Measurements from ENCODE around the gene PARVA. TPM values are rescaled to one million over a fixed set of nuclear protein-coding genes. Genes with fewer than 3 reads are reported as not detected.
"Not testable (repeated sequence)": the region's sequence is repeated elsewhere in the genome, so short reads cannot be mapped to it uniquely, and the experiment has no call there.

The PARVA gene, protein sequence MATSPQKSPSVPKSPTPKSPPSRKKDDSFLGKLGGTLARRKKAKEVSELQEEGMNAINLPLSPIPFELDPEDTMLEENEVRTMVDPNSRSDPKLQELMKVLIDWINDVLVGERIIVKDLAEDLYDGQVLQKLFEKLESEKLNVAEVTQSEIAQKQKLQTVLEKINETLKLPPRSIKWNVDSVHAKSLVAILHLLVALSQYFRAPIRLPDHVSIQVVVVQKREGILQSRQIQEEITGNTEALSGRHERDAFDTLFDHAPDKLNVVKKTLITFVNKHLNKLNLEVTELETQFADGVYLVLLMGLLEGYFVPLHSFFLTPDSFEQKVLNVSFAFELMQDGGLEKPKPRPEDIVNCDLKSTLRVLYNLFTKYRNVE
- 100 to 1,000 TPM in 1 of 5 donors, 10 to 100 TPM in 4; 84.7 to 105 (median 89.8) TPM for polyA plus RNA-seq (ENCODE audit: insufficient read depth in 1 of 5, insufficient read length in 5 of 5, low replicate concordance in 1 of 5)
- long read RNA-seq, donor 1, full-length matches to known transcripts, result 36 of 69 reads
- long read RNA-seq, donor 1, partial matches to known transcripts, result 27 of 69 reads
- long read RNA-seq, donor 1, other reads (novel, unspliced or antisense), result 6 of 69 reads
- long read RNA-seq, donor 2, full-length matches to known transcripts, result 17 of 28 reads
- long read RNA-seq, donor 2, partial matches to known transcripts, result 5 of 28 reads
- long read RNA-seq, donor 2, other reads (novel, unspliced or antisense), result 6 of 28 reads
- long read RNA-seq, donor 3, full-length matches to known transcripts, result 12 of 61 reads
- long read RNA-seq, donor 3, partial matches to known transcripts, result 44 of 61 reads
- long read RNA-seq, donor 3, other reads (novel, unspliced or antisense), result 5 of 61 reads
- long read RNA-seq, donor 4, full-length matches to known transcripts, result 11 of 21 reads
- long read RNA-seq, donor 4, partial matches to known transcripts, result 10 of 21 reads
- long read RNA-seq, donor 4, other reads (novel, unspliced or antisense), result 0 of 21 reads
- long read RNA-seq, donor 5, full-length matches to known transcripts, result 21 of 48 reads
- long read RNA-seq, donor 5, partial matches to known transcripts, result 22 of 48 reads
- long read RNA-seq, donor 5, other reads (novel, unspliced or antisense), result 5 of 48 reads
- long read RNA-seq, donor 6, full-length matches to known transcripts, result 32 of 76 reads
- long read RNA-seq, donor 6, partial matches to known transcripts, result 36 of 76 reads
- long read RNA-seq, donor 6, other reads (novel, unspliced or antisense), result 8 of 76 reads
- long read RNA-seq, donor 7, full-length matches to known transcripts, result 17 of 17 reads
- long read RNA-seq, donor 7, partial matches to known transcripts, result 0 of 17 reads
- long read RNA-seq, donor 7, other reads (novel, unspliced or antisense), result 0 of 17 reads
- long read RNA-seq, donor 8, full-length matches to known transcripts, result 12 of 12 reads
- long read RNA-seq, donor 8, partial matches to known transcripts, result 0 of 12 reads
- long read RNA-seq, donor 8, other reads (novel, unspliced or antisense), result 0 of 12 reads

DNA sequence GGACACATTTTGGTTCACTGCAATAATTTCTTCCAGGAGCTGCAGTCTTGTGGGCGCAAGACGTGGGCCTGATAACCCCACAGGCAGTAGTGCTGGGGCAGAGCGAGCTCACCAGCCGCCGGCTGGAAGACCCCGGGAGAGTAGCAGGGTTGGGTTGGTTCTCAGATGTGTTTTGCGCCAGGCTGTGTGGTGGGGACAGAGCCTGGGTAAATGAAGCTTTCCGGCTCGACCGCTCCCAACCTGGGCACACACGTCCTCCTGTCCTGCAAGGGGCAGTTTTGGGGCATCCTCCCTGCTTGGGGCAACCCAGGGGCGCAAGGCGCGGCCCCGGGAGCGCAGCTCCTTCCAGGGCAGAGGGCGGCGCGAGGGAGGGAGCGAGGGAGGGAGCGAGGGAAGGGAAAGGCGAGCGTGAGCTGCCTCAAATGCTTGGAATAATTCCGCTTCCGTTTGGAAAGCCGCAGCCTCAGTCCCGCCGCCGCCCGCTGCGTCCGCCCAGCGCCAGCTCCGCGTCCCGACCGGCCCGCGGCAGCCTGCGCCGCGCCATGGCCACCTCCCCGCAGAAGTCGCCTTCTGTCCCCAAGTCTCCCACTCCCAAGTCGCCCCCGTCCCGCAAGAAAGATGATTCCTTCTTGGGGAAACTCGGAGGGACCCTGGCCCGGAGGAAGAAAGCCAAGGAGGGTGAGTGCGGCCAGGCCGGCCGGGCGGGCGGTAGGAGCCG is at the start of gene PARVA:
TSS of gene PARVA (plus strand) at position 466 of the 718 bp plus-strand sequence. CDS start at position 543, 77 bp downstream.
- DNase-seq, result peak; percentile 80 to 84

DNA sequence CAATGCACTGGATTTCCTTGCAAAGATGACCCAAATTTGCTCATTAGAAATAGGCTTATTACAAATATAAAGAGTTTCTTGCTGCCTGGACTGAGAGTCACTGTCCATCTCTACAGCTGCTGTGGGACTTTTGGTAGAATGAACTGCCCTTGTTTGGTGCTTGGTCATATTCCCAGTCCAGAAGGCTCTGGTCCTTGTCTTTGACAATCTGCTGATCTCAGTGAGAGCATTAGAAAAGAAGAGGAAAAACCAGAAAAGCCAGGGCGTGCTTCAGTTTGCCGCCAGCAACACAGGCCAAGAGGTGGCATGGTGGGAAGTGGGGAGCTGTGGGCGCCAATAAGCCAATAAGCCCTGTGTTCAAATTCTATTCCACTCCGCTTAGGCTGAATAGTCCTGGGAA is 48.2 kb upstream of the PARVA start:
- no peak for DNase-seq

DNA sequence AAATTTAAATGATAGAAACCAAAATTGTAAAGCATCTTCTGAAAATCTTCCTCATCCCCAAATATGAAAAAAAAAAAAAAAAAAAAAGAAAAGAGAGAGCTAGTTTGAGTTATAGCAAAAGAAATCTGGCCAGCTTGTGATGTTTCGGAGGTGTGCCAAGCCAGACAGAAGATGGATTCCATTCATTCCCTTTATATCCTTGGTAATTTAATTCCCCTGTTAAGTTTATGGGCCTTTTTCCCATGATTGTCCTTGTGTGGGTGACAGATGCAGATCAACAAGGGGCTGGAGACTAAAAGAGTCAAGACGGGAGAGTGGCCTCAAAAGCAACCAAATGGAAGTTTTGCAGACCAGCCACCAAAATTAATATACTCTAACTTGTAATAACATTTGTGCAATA is 47.6 kb upstream of the PARVA start:
- no peak for DNase-seq

DNA sequence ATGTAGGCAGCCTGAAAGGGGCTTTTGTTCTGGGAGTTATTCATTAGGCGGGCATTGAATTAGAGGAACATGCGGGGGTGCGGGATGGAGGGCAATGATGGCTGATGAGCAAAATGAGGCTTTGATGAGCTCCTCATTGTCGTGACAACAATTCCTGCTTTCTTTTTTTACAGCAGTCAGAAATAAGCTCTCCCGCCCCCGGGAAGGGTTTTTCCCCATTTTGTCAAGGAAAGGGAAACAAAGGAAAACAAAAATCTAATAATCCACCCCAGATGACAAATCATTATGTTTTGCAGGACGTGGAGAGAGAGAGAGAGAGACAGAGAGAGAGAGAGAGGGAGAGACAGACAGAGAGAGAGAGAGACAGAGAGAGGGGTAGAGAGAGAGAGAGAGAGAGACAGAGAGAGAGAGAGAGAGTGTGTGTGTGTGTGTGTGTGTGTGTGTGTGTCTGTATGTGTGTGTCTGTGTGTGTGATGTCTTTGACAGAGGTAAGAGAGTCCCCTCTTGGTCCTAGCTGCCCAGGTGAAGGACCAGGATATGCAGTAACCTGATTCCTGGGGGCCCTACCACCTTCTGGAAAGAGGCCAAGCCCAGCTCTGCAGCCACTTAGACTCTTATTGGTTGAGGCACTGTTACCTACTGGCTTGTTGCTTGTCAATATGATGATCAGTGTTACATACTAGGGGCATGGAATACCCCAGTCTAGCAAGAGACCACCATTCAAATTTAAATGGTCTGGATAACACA is 46.7 kb upstream of the PARVA start:
- no peak for DNase-seq

DNA sequence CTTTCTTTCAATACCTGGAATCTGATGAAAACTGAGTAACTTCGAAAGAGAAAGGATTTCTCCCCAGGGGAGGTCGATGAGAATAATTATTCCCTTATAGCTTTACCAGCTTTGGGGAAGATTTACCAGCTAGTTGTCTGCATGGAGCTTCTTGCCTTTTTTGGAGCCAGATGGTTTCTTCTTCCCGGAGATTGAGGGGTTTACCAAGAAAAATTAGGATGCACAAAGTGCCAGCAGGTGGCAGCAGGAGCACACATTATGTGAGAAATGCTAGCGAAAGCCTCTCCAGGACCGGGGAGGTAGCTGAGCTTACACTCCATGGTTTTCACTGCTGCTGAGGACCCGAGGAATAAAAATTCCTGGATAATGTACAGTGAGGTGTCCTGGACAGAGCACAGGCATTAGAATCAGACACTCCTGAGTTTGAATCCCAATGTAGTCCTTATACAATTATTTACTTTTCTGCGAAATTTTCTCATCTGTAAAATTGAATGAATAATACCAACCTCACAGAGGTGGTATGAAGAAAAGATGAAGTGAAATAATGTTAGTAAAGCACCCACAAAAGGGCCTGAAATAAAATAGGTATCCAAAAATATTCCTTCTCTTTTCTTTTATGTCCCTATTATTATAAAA is 46.0 kb upstream of the PARVA start:
- peak; percentile 72 to 82 for DNase-seq

DNA sequence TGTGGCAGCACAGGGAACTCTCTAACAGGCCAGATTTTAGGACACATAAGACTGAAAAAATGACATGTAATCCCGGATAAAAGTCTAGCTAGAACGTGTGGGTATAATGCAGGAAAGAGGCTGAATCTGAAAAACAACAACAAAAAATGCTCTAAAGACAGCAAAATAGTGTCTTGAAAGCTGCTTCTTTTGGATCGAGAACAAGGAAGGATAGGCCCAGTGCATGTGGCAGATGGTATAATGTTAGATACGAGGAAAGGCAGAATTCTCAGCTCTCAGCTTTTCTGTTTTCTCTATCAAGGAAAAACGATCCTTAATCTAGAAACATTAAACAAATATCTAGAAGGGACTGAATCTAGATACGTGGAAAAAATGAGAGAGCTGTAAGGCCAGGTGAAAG is 33.8 kb upstream of the PARVA start:
- DNase-seq, result no peak

DNA sequence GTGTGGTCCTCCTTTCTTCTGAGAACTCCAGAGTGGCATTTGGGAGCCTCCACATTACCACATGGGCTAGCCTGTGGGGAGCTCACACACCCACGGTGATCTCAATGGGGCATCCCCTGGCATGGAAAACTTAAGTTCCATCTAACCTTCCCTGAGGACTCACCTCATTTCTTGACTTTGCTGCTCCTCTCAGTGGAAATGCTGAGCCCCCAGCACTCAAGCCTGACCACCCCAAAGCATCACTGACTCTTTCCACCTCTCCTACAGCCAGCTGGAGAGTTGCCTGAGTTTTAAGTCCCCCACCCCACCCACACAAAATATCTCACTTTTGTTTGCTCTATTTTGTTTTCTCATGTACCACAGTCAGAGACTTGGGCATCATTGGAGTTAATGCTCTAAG is 23.8 kb upstream of the PARVA start:
- DNase-seq, result no peak

DNA sequence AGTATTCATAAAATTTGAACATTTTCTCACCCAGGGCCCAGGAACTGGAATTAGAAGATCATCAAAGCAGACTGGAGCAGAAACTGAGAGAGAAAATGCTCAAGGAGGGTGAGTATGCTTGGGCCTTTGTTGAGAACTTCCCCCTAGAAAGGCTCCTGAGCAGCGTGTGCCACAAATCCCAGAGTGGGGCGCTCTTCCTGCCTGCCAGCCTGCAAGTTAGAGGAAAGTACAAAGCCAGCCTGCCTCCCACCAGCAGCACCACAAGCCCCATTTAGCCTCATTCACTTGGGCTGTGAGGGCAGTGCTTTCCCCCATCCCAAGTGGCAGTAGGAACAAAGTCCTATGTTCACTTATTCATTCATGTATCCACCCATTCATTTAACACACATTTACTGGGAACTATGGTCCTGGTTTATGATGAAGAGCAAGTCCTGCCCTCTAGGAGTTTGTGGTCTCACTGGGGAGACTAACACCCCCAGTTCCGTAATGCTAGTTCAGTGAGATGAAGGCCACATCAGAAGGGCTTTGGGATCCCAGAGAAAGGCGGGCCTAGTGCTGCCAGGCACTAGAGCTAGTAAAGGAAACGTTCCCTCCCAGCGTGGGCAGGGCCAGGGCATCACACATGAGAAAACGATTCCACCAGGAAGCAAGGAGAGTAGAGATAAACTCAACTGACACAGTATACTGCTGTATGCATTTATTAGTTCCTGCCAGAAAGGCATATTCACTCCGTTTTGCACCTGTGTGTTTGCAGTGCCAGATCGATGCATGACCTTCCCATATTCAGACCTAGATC is 22.4 kb upstream of the PARVA start:
- DNase-seq, result no peak

DNA sequence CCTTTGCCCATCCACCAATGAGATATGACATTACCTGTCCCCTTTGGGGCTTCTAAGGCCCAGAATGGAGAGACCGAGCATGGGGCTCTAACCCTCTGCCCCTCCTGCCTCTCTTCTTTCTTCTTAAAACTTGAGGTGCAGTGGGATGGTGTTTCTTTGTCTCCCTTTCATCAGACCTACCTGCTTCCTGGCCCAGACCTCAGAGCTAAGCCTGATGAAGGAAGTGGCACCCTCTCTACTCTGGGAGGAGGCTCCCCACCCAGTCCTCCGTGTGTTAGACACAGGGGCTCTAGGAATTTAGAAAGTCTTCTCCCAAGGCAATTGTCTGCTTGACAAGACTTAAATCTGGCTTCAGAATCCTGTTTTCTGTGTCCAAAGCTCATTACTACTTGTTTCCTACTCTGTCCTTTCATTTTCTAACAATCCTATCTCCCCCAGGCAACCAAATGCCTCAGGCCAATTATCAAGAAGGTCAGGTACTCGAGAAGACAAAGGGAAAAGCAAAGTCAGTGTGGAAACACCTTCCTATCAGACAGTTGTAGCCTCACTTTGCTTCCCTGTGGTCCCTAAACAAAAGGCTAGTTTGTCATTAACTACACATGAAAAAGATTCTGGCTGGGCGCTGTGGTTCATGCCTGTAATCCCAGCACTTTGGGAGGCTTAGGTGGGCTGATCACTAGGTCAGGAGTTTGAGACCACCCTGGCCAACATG is 20.3 kb upstream of the PARVA start:
- DNase-seq, result no peak

DNA sequence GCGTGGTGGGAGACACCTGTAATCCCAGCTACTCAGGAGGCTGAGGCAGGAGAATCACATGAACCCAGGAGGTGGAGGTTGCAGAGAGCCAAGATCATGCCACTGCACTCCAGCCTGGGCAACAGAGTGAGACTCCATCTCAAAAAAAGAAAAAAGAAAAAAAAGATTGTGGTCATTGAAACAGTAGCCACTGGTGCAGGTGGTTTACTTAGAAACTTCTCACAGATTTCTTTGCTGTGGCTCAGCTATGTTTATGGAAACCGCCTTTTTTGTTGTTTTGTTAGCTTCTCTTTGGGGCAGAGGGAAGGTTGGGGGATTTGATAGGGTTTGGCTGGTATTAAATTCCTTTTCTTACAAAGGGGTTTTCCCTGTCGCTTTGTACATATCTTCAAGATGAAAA is 19.7 kb upstream of the PARVA start:
- DNase-seq, result not testable (repeated sequence)

DNA sequence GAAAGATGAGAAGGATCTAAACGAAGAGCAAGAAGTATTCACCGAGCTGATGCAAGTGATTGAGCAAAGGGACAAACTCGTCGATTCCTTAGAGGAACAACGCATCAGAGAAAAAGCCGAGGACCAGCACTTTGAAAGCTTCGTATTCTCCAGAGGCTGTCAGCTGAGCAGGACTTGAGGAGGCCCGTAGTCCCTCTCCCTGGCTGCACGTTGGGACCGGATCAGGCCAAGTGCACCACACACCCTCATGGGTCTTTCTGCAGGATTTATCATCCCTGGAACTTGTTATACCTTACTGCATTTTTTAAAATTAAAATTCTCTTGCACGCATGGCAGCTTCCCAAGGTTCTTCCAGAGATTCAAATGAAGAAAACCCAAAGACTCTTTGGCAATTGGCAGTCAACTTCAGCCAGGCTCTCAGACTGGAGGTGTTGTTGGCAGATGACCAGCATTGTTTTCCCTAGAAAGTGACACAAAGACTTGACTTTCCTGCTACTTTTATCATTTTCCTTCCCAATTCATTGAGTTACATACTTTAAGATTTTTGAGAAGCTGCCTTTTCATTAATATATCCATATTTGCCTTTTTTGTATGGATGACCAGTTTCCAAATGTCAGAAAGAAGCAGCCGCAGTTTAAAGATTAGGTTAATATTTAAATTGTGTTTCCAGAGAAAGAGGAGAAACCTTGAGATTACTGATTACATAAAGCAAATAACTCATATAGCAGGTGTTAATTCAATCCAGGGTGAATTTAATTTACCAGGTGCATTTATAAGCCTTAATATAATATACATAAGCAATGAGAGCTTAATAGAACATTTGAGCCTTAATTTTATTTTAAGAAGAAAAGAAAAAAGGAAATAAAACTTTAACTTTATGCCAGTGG is 18.8 kb upstream of the PARVA start:
- no peak for DNase-seq

DNA sequence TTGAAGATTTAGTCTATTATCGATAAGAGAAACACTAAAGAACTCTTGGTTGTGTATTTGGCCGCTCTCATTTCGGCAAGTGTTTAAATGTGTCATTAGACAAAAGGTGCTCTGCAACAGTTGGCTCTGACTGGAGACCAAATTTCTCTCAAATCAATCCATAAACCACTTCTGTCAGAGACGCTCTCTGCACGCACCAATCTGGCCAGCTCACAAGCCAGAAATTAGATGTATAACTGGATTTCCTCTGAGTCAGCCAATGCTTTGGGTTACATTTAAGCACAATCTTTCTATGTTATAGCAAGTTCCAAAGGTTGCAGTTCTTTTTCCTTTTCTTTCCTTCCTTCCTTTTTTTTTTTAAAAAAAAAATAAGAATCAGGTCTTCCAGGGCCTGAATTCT is 17.6 kb upstream of the PARVA start:
- DNase-seq, result no peak

DNA sequence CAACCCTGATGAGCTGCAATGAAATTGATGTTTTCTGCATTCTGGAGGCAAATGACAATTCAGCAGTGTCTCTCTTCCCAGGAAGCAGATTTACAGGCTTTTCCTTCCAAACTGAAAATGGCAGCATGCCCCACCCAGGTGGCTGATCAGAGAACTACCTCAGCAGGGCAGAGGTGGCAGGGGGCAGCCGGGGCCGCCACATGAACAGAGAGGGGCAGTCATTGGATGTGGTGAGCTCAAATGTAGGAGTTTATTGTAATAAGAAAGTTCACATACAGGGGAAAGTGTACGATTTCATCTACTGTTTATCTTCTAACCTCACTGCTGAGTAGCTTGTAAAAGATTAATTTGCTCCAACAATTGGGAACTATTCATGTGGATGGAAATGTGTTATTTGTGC is 15.7 kb upstream of the PARVA start:
- DNase-seq, result no peak

DNA sequence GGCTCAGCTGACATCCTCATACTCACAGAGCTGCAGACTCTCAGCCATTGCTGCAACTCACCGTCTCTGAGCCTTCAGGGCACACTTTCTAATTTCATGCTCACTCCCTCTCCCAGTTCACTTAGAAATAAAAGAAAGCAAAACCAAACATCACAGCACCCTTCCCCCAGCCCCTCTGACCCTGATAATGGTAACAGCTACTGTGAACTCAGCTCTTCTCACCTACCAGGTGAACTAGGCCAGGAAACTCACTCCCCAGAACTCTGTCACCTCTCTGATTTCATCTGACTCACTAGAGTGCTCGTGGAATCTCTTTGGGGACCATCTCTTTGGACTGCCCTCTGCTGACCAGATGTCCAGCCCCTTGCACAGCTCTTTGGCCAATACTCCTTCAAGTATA is 14.5 kb upstream of the PARVA start:
- DNase-seq, result no peak

DNA sequence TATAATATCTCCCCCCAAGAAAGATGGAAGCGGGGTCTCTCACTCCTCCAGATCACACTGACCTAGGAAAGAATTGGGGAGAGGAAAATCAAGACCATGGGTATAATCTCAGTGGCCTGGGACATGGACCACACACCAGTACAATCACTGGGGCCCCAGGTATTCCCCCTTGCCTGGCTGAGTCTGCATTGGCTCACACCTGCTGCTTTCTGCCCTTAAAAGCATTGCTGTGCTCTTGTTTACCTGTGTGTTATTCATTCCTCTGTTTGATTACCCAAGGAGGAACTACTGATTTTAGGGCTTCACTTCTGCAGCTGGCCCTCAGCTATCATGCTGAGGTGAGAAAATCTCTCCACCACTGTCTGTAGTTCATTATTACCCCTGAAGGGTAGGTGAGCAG is 14.0 kb upstream of the PARVA start:
- no peak for DNase-seq

DNA sequence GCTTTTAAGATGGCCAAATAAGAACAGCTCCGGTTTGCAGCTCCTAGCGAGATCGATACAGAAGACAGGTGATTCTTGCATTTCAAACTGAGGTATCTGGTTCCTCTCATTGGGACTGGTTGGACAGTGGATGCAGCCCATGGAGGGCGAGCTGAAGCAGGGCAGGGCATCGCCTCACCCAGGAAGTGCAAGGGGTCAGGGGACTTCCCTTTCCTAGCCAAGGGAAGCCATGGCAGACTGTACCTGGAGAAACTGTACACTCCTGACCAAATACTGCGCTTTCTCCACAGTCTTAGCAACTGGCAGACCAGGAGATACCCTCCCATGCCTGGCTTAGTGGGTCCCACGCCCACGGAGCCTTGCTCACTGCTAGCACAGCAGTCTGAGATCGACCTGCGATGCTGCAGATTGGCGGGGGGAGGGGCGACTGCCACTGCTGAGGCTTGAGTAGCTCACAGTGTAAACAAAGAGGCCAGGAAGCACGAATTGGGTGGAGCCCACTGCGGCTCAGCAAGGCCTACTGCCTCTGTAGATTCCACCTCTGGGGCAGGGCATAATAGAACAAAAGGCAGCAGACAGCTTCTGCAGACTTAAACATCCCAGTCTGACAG is 11.3 kb upstream of the PARVA start:
- not testable (repeated sequence) for DNase-seq

All from right lung (tissue), 10 donors.